ENCODE data around the gene ACTG2. TPM values are rescaled to one million over a fixed set of nuclear protein-coding genes. Genes with fewer than 3 reads are reported as not detected.

ACTG2 gene
- total and polyA plus RNA-seq, 10 of the 15 experiments (the other 5 are each of a cell fraction or from before 2014, with no cell fraction given) = 0.06 to 0.97 (median 0.12) TPM; not detected in 7

DNA sequence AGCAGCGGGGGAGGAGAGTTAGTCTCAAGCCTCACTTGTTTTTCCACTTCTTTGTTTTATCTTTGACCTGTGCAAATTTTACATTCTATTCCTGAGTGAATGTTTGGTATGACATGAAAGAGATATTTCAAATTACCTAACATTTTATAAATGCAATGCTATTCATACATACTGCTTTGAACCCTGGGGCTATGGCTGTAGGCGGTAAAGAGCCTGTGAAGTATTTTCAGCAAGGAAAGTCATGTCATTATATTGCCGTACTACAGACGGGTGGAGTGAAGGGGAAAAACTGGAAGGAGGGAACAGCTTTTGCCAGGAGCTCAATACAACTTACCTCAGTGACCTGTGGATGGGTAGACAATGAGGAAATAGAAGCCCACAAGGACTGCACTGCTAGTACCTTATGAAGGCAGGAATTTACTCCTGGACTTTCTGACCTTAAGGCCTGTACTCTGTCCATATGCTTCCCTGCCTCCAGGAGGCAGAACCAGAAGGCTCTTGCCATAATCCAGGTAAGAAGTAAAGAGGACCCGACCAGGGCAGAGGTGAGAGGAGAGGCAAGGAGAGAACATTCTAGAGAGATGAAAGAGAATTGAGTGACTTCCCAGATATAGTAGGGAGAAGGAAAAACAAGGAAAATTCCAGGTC lies 63.5 kb downstream of the ACTG2 start:
- intact Hi-C loops (cut with micrococcal nuclease; ENCODE audit: unreplicated experiment) (no loop called here), in situ Hi-C loops (cut with MboI) (no loop called here)
- FAIRE-seq = no peak
- no peaks in the 10 kb centered on the region for H3K4me1 ChIP-seq (ENCODE audit: control insufficient read depth, insufficient read depth, low read length)
- 88% methylated on average over 5 of the region's 5 CpGs for WGBS (ENCODE audit: insufficient coverage, insufficient replicate concordance, low lambda C conversion rate, missing lambda C conversion rate)
- BruUV-seq (replicated peaks) = no TSS peak
- no peaks in the 10 kb centered on the region for H4K20me1 ChIP-seq (ENCODE audit: control insufficient read depth, insufficient read depth)
- TF ChIP-seq SMAD5 (IDR thresholded peaks at IDR 0.05; ENCODE audit: low read depth) (no peak), YBX1 (IDR thresholded peaks at IDR 0.05) (no peak), HSF1 (IDR thresholded peaks at IDR 0.05; ENCODE audit: low read depth, low read length) (no peak), ZBED1 (IDR thresholded peaks at IDR 0.05; ENCODE audit: borderline replicate concordance) (no peak), IRF3 (IDR thresholded peaks at IDR 0.05) (no peak), SRF (IDR thresholded peaks at IDR 0.05; ENCODE audit: low read depth in 2 of 2, low read length in 2 of 2) (no peak), DPF2 (IDR thresholded peaks at IDR 0.05) (no peak), RB1 (IDR thresholded peaks at IDR 0.05; ENCODE audit: borderline replicate concordance) (no peak), NBN (IDR thresholded peaks at IDR 0.05) (no peak), CEBPB (IDR thresholded peaks at IDR 0.05; ENCODE audit: borderline replicate concordance in 1 of 2, low read depth in 2 of 2, low read length in 2 of 2) (no peak), NR2C1 (IDR thresholded peaks at IDR 0.05) (no peak), POLR2AphosphoS2 (IDR thresholded peaks at IDR 0.05; ENCODE audit: low read depth, low read length) (no peak)
- TF ChIP-seq, protein P1, sequence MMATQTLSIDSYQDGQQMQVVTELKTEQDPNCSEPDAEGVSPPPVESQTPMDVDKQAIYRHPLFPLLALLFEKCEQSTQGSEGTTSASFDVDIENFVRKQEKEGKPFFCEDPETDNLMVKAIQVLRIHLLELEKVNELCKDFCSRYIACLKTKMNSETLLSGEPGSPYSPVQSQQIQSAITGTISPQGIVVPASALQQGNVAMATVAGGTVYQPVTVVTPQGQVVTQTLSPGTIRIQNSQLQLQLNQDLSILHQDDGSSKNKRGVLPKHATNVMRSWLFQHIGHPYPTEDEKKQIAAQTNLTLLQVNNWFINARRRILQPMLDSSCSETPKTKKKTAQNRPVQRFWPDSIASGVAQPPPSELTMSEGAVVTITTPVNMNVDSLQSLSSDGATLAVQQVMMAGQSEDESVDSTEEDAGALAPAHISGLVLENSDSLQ (IDR thresholded peaks at IDR 0.05) = no peak
- TF ChIP-seq, protein P2, sequence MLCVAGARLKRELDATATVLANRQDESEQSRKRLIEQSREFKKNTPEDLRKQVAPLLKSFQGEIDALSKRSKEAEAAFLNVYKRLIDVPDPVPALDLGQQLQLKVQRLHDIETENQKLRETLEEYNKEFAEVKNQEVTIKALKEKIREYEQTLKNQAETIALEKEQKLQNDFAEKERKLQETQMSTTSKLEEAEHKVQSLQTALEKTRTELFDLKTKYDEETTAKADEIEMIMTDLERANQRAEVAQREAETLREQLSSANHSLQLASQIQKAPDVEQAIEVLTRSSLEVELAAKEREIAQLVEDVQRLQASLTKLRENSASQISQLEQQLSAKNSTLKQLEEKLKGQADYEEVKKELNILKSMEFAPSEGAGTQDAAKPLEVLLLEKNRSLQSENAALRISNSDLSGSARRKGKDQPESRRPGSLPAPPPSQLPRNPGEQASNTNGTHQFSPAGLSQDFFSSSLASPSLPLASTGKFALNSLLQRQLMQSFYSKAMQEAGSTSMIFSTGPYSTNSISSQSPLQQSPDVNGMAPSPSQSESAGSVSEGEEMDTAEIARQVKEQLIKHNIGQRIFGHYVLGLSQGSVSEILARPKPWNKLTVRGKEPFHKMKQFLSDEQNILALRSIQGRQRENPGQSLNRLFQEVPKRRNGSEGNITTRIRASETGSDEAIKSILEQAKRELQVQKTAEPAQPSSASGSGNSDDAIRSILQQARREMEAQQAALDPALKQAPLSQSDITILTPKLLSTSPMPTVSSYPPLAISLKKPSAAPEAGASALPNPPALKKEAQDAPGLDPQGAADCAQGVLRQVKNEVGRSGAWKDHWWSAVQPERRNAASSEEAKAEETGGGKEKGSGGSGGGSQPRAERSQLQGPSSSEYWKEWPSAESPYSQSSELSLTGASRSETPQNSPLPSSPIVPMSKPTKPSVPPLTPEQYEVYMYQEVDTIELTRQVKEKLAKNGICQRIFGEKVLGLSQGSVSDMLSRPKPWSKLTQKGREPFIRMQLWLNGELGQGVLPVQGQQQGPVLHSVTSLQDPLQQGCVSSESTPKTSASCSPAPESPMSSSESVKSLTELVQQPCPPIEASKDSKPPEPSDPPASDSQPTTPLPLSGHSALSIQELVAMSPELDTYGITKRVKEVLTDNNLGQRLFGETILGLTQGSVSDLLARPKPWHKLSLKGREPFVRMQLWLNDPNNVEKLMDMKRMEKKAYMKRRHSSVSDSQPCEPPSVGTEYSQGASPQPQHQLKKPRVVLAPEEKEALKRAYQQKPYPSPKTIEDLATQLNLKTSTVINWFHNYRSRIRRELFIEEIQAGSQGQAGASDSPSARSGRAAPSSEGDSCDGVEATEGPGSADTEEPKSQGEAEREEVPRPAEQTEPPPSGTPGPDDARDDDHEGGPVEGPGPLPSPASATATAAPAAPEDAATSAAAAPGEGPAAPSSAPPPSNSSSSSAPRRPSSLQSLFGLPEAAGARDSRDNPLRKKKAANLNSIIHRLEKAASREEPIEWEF (IDR thresholded peaks at IDR 0.05; ENCODE audit: insufficient replicate concordance, low read depth, low read length) = no peak
- CTCF ChIA-PET = interaction anchor here (0.6 to 3.3 kb wide), 3 partner anchors 31 to 160 kb away, joined by 3 to 18 read pairs (median 4); no protein-coding TSS in a partner anchor
- H2AFZ ChIP-seq (ENCODE audit: control insufficient read depth, low read depth, low read length) = no peak overlapping the region
- H3K27me3 ChIP-seq (replicated peaks in 1 of 2; ENCODE audit: control insufficient read depth in 2 of 2, insufficient read depth in 2 of 2, low read length in 1 of 2) = no peaks in the 10 kb centered on the region
- no peak for DNase-seq (ENCODE audit: low read depth, low spot score)
- no peak overlapping the region for H3K9ac ChIP-seq (ENCODE audit: control insufficient read depth, insufficient read depth, low read length)
- RAD21 ChIA-PET (ENCODE audit: unreplicated experiment) = no interaction called here
- no peak for ATAC-seq
- H3K36me3 ChIP-seq (ENCODE audit: control insufficient read depth in 2 of 2, insufficient read depth in 2 of 2, low read length in 1 of 2) = peaks cover 14 to 38% of the 10 kb centered on the region in 2 experiments
- H3K9me3 ChIP-seq (replicated peaks; ENCODE audit: control insufficient read depth, insufficient read depth, low read length) = no peaks in the 10 kb centered on the region; the same call in 2 of the 3 replicates
- SMC1A ChIA-PET (ENCODE audit: uncharacterized antibody, unreplicated experiment) = no interaction called here
- POLR2A ChIA-PET = interaction anchor here (1.0 kb wide), 1 partner anchor 13 kb away, joined by 3 read pairs; no protein-coding TSS in a partner anchor
- H3K4me3 ChIP-seq = no peak overlapping the region
- H3K27ac ChIP-seq (ENCODE audit: control insufficient read depth, insufficient read depth) = no peak overlapping the region
- no peaks in the 10 kb centered on the region; the same call in none of the 2 replicates for H3K79me2 ChIP-seq (ENCODE audit: control insufficient read depth, insufficient read depth, low read length)
- H3K4me2 ChIP-seq (ENCODE audit: control insufficient read depth, insufficient read depth) = no peak overlapping the region
